Left lung (tissue), 10 donors: ENCODE measurements around the gene ALOX12B. TPM values are rescaled to one million over a fixed set of nuclear protein-coding genes. Genes with fewer than 3 reads are reported as not detected.

ENCODE experiments used
- ATAC-seq: fragments of 200-7000 bp; cut with Tn5 transposase; one replicate; pipeline ENCODE4 v1.9.1; 2020; ENCODE audit warnings: moderate library complexity
- DNase-seq, 4 donors: peaks; one replicate each; pipeline ENCODE4 v3.0.0-alpha.2; 2013 to 2020
- H3K27ac ChIP-seq, 2 donors: fragments of 200-600 bp; sonication (generic) in 1 of 2; one replicate each; pipeline versions ENCODE4 v1.5.0 to v1.8.0; 2020 to 2021
- H3K27me3 ChIP-seq, 2 donors: fragments of 200-600 bp; sonication (generic) in 1 of 2; one replicate each; pipeline versions ENCODE4 v1.5.0 to v1.8.0; 2020 to 2021
- H3K36me3 ChIP-seq, 2 donors: fragments of 200-600 bp; sonication (generic) in 1 of 2; one replicate each; pipeline versions ENCODE4 v1.5.0 to v1.8.0; 2020 to 2021
- H3K4me1 ChIP-seq, 2 donors: fragments of 200-600 bp; one replicate each; pipeline ENCODE4 v1.8.0; 2021
- H3K4me3 ChIP-seq, 2 donors: fragments of 200-600 bp; sonication (generic) in 1 of 2; one replicate each; pipeline versions ENCODE4 v1.5.0 to v1.8.0; 2020 to 2021; ENCODE audit warnings: mild to moderate bottlenecking in 1 of 2
- H3K9me3 ChIP-seq, 2 donors: fragments of 200-600 bp; sonication (generic) in 1 of 2; one replicate each; pipeline versions ENCODE4 v1.5.0 to v1.8.0; 2020 to 2021
- intact Hi-C, 2 donors: fragments of 100-400 bp; cut with DNase I; formaldehyde crosslinking; loops; one replicate each; pipeline versions ENCODE4 v1.11.2 to v1.14.2; 2022
- polyA plus RNA-seq, 6 donors: library from polyadenylated mRNA; unstranded; fragments of 120-200 nt; gene quantifications; one replicate each; pipeline ENCODE4 v1.2.1, GENCODE V29; 2013; ENCODE audit not compliant: insufficient read length in 6 of 6
- total RNA-seq, 2 donors: library from RNA; stranded (reverse); fragmentation: NEBNext Ultra II Directional; extraction: Animal tissue kit (Norgen Biotek cat#: 25700); gene quantifications; one replicate each; pipeline ENCODE4 v1.2.1, GENCODE V29; 2021
- TF ChIP-seq, protein P1 (sequence below), 2 donors: fragments of 200-600 bp; sonication (generic) in 1 of 2; IDR thresholded peaks; one replicate each; pipeline versions ENCODE4 v1.5.0 to v1.8.0; 2021; ENCODE audit warnings: antibody characterized with exemption in 2 of 2
- donor health status: DM: no; HTN: yes; CAD: no.
- donor health status: DM: no; HTN: no; CAD: no.

Gene ALOX12B
- total and polyA plus RNA-seq, 8 donors, result 0.20 to 0.32 (median 0.31) TPM; not detected in 3

DNA sequence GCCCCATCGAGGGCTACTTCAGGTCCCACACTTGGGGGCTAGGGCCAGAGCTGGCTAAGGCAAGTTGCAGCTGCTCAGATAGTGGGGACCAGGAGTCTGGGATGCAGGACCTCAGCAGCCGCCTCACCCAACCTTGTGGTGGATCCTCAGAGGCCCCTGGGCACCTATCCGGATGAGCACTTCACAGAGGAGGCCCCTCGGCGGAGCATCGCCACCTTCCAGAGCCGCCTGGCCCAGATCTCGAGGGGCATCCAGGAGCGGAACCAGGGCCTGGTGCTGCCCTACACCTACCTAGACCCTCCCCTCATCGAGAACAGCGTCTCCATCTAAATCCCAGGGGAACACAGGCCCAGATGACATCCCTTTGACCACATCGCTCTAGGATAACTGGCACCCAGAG, 39.3 kb downstream of the ALOX12B start:
- Histone ChIP-seq H3K27me3 (peaks cover 0 to 16% of the 10 kb centered on the region in 2 donors), H3K27ac (no peak overlapping the region), H3K4me1 (peaks cover 0 to under 1% of the 10 kb centered on the region in 2 donors), H3K36me3 (no peaks in the 10 kb centered on the region), H3K4me3 (no peak overlapping the region), H3K9me3 (no peaks in the 10 kb centered on the region)
- DNase-seq (no peak), ATAC-seq (no peak)
- intact Hi-C loops, result no loop called here
- TF ChIP-seq, protein P1, sequence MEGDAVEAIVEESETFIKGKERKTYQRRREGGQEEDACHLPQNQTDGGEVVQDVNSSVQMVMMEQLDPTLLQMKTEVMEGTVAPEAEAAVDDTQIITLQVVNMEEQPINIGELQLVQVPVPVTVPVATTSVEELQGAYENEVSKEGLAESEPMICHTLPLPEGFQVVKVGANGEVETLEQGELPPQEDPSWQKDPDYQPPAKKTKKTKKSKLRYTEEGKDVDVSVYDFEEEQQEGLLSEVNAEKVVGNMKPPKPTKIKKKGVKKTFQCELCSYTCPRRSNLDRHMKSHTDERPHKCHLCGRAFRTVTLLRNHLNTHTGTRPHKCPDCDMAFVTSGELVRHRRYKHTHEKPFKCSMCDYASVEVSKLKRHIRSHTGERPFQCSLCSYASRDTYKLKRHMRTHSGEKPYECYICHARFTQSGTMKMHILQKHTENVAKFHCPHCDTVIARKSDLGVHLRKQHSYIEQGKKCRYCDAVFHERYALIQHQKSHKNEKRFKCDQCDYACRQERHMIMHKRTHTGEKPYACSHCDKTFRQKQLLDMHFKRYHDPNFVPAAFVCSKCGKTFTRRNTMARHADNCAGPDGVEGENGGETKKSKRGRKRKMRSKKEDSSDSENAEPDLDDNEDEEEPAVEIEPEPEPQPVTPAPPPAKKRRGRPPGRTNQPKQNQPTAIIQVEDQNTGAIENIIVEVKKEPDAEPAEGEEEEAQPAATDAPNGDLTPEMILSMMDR (IDR thresholded peaks at IDR 0.05), result no peak

DNA sequence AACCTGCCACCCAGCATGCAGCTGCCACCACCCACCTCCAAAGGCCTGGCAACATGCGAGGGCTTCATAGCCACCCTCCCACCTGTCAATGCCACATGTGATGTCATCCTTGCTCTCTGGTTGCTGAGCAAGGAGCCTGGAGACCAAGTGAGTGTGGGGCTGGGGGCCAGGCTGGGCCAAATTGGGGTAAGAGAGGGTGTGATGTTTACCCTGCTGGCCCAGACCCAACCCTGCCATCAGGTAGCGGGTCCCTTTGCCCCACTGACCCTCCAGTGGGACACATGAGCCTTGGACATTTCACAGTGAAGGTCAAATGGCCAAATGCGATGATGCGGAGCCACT, 39.8 kb downstream of the ALOX12B start:
- Histone ChIP-seq H3K36me3 (no peaks in the 10 kb centered on the region), H3K27ac (no peak overlapping the region), H3K9me3 (no peaks in the 10 kb centered on the region), H3K4me1 (peaks cover 0 to 6% of the 10 kb centered on the region in 2 donors), H3K27me3 (peaks cover 0 to 16% of the 10 kb centered on the region in 2 donors), H3K4me3 (no peak overlapping the region)
- DNase-seq (no peak), ATAC-seq (no peak)
- intact Hi-C loops, result no loop called here
- TF ChIP-seq, protein P1 (IDR thresholded peaks at IDR 0.05), result no peak

DNA sequence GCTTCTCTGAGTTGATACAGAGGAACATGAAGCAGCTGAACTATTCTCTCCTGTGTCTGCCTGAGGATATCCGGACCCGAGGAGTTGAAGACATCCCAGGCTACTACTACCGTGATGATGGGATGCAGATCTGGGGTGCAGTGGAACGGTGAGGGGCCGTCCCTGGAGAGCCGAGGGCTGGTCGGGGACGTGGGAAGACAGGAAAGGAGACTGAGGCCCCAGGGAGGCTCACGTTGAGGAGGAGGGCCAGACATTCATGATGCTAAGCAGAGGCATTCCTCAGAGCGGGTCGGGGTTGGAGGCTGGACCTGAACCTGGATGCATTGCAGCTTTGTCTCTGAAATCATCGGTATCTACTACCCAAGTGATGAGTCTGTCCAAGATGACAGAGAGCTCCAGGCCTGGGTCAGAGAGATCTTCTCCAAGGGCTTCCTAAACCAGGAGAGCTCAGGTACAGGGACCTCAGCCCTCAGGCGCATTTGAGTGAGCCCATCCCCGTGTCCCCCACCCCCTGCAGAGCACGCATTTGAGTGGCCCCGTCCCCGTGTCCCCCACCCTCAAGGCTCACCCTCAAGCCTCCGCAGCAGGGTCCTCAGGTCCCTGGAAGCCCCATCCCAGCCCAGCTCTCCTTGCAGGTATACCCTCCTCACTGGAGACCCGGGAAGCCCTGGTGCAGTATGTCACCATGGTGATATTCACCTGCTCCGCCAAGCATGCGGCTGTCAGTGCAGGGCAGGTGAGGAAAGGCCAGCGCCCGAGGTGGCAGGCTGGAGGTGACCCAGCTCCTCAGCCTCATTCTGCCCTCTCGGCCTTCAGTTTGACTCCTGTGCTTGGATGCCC, 40.4 kb downstream of the ALOX12B start:
- no peak overlapping the region for H3K27ac ChIP-seq
- H3K4me3 ChIP-seq, result no peak overlapping the region
- no peaks in the 10 kb centered on the region for H3K36me3 ChIP-seq
- no peaks in the 10 kb centered on the region for H3K9me3 ChIP-seq
- intact Hi-C loops, result no loop called here
- peaks cover 0 to 16% of the 10 kb centered on the region in 2 donors for H3K27me3 ChIP-seq
- peaks cover 0 to 12% of the 10 kb centered on the region in 2 donors for H3K4me1 ChIP-seq
- TF ChIP-seq, protein P1 (IDR thresholded peaks at IDR 0.05), result no peak
- no peak for DNase-seq
- ATAC-seq, result no peak

DNA sequence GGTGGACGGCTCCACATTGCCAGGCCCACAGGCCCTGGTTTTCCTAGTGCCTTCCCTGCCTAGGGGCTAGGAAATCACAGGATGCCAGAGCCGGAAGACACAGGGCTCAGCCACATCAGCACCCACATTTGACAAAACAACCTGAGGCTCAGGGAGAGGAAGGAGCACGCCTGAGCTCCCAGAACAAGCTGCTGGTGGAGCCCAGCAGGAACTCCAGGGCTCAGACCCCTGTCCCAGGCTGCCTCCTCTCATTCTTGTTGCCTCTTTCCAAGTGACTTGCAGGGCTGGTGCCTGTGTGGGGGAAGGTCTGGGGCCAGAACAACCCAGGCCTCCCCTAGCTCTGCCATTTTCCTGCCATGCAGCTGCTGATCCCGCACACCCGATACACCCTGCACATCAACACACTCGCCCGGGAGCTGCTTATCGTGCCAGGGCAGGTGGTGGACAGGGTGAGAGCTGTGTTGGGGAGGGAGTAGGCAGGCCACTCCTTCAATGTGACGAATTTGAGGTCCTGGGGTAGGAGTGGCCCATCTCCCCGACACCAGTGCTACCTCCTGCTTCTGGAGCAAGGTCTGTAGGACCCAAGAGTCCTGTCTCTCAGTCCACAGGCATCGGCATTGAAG, 41.1 kb downstream of the ALOX12B start:
- Histone ChIP-seq H3K27ac (no peak overlapping the region), H3K36me3 (no peaks in the 10 kb centered on the region), H3K27me3 (peaks cover 0 to 16% of the 10 kb centered on the region in 2 donors), H3K4me3 (no peak overlapping the region), H3K9me3 (no peaks in the 10 kb centered on the region), H3K4me1 (peaks cover 0 to 19% of the 10 kb centered on the region in 2 donors)
- TF ChIP-seq, protein P1 (IDR thresholded peaks at IDR 0.05), result no peak
- DNase-seq (no peak), ATAC-seq (no peak)
- intact Hi-C loops, result no loop called here
